Keratinocyte (primary cell): ENCODE results near the gene TENM4. TPM values are rescaled to one million over a fixed set of nuclear protein-coding genes. Genes with fewer than 3 reads are reported as not detected.

Source experiments
- DNase-seq: peaks from one replicate; pipeline ENCODE4 v3.0.0-alpha.2; 2011; ENCODE audit warnings: low read depth, missing footprints, low spot score
- FAIRE-seq: peaks from 2 replicates; lab custom pipeline; 2011; peaks lifted over from hg19 to GRCh38; lab: Jason Lieb, UNC
- H2AFZ ChIP-seq: 2 replicates; pipeline ENCODE4 v1.6.0; 2012; ENCODE audit warnings: low read length, control low read depth, inconsistent platforms; ENCODE audit not compliant: control insufficient read depth
- H3K27ac ChIP-seq: 2 replicates; pipeline ENCODE4 v1.5.1; 2011; ENCODE audit warnings: low read length; ENCODE audit not compliant: control insufficient read depth, insufficient read depth
- H3K27me3 ChIP-seq: 3 replicates; pipeline ENCODE4 v1.6.0; 2011; ENCODE audit warnings: low read length; ENCODE audit not compliant: control insufficient read depth, insufficient read depth; ENCODE audit errors: extremely low read depth
- H3K36me3 ChIP-seq, 2 experiments: 2 replicates in 1 of 2; 3 replicates in 1 of 2; pipeline ENCODE4 v1.5.1; 2011; ENCODE audit warnings: low read length in 2 of 2, mild to moderate bottlenecking in 1 of 2; ENCODE audit not compliant: control insufficient read depth in 2 of 2, insufficient read depth in 2 of 2; ENCODE audit errors: extremely low read depth in 1 of 2
- H3K4me1 ChIP-seq: 3 replicates; pipeline ENCODE4 v1.5.1; 2011; ENCODE audit warnings: low read length; ENCODE audit not compliant: control insufficient read depth, insufficient read depth; ENCODE audit errors: extremely low read depth
- H3K4me2 ChIP-seq: 3 replicates; pipeline ENCODE4 v1.6.0; 2011; ENCODE audit warnings: low read depth, low read length; ENCODE audit not compliant: control insufficient read depth, insufficient read depth; ENCODE audit errors: extremely low read depth
- H3K4me3 ChIP-seq, 3 experiments: fragments of 200-600 bp in 1 of 3; sonication (generic) in 1 of 3; 2 replicates in 2 of 3; 3 replicates in 1 of 3; pipeline ENCODE4 v1.5.1; 2011 to 2016; ENCODE audit warnings: low read length in 3 of 3, mild to moderate bottlenecking in 3 of 3, control low read depth in 2 of 3, inconsistent platforms in 1 of 3, low read depth in 1 of 3, mixed read lengths in 1 of 3, mixed run types in 1 of 3, moderate library complexity in 1 of 3; ENCODE audit not compliant: control insufficient read depth in 2 of 3, insufficient read depth in 2 of 3; ENCODE audit errors: extremely low read depth in 1 of 3
- H3K79me2 ChIP-seq: 2 replicates; pipeline ENCODE4 v1.6.0; 2012; ENCODE audit warnings: low read length; ENCODE audit not compliant: control insufficient read depth, insufficient read depth
- H3K9ac ChIP-seq: 3 replicates; pipeline ENCODE4 v1.6.0; 2011; ENCODE audit warnings: low read length; ENCODE audit not compliant: control insufficient read depth, insufficient read depth; ENCODE audit errors: extremely low read depth
- H3K9me1 ChIP-seq: 3 replicates; pipeline ENCODE4 v1.6.0; 2011; ENCODE audit warnings: low read length; ENCODE audit not compliant: control insufficient read depth, insufficient read depth; ENCODE audit errors: extremely low read depth
- H3K9me3 ChIP-seq: 2 replicates; pipeline ENCODE4 v1.5.1; 2012; ENCODE audit warnings: low read depth, low read length; ENCODE audit not compliant: control insufficient read depth
- H4K20me1 ChIP-seq: 3 replicates; pipeline ENCODE4 v1.6.0; 2011; ENCODE audit warnings: low read length; ENCODE audit not compliant: control insufficient read depth, insufficient read depth; ENCODE audit errors: extremely low read depth
- EZH2 ChIP-seq: IDR thresholded peaks from one replicate; pipeline ENCODE4 v1.6.1; 2012; ENCODE audit warnings: inconsistent platforms, mild to moderate bottlenecking, low read length, moderate library complexity
- dilution Hi-C: fragments of 300-500 bp; cut with MboI; formaldehyde crosslinking; loops from one replicate; pipeline ENCODE4 v1.7.0; 2020; ENCODE audit warnings: low sequenced_read_pairs; ENCODE audit not compliant: extremely low pct_ligation_motif_present
- polyA plus RNA-seq, 5 experiments: library from polyadenylated mRNA; depleted of rRNA in 3 of 5; stranded (reverse) in 3 of 5; stranded (forward) in 1 of 5; unstranded in 1 of 5; fragments of >200 nt; gene quantifications; 1 replicate in 1 of 5; 2 replicates in 3 of 5; 3 replicates in 1 of 5; pipeline versions ENCODE4 v1.2.1 to v1.2.3, GENCODE V29; 2011 to 2012; ENCODE audit warnings: missing spikeins in 2 of 5, low read depth in 1 of 5, low replicate concordance in 1 of 5
- TF ChIP-seq, protein P1 (sequence below), 3 experiments: IDR thresholded peaks in 1 of 3; conservative IDR thresholded peaks in 1 of 3; optimal IDR thresholded peaks in 1 of 3; 2 replicates in 2 of 3; 3 replicates in 1 of 3; pipeline versions ENCODE3 to v1.5.1; 2011; ENCODE audit warnings: low read length in 3 of 3, mild to moderate bottlenecking in 3 of 3, moderate library complexity in 2 of 3, control low read depth in 1 of 3, inconsistent platforms in 1 of 3; ENCODE audit not compliant: insufficient read depth in 2 of 3; ENCODE audit errors: extremely low read depth in 1 of 3

Gene TENM4
- polyA plus RNA-seq, 1 donor (not counting 4 experiments of a cell fraction or from before 2014, with no cell fraction given): 3.5 TPM

DNA sequence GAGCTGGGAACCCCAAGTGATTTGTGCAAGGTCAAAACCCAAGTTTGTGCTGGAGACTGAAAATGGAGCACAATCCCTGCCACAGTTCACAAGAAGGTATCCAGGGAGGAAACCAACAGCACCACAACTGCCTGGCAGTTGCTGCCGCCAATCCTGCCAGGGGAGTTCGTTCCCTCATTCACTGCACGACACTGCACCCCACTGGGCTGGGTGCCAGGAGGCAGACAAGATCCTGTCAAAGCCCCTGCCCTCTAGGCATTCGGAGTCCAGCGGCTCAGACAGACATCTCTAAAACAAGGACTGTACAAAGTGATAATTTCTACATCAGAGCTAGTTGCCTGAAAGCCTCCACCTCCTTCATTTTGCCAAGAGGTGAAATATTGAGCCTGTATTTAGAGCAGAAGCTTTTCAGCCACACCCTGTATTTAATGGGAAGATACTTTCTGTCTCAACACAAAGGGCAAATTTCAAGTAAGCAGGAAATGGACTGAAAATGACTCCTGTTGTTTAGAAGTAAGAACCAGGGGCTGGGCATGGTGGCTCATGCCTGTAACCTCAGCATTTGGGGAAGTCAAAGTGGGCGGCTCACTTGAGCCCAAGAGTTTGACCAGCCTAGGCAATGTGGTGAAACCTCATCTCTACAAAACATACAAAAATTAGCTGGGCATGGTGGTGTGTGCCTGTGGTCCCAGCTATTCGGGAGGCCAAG is 588.8 kb downstream of the TENM4 start:
- peak overlapping the region; percentile 11 for H2AFZ ChIP-seq
- H3K79me2 ChIP-seq: no peaks in the 10 kb centered on the region
- no peaks in the 10 kb centered on the region for H3K9me3 ChIP-seq
- peaks cover 10% of the 10 kb centered on the region for H3K4me1 ChIP-seq
- H3K9ac ChIP-seq: no peak overlapping the region
- DNase-seq: no peak
- H3K27ac ChIP-seq: no peak overlapping the region
- no peaks in the 10 kb centered on the region for H3K9me1 ChIP-seq
- dilution Hi-C loops: no loop called here
- H4K20me1 ChIP-seq: no peaks in the 10 kb centered on the region
- H3K4me2 ChIP-seq: no peak overlapping the region
- TF ChIP-seq EZH2: no peak
- TF ChIP-seq, protein P1, sequence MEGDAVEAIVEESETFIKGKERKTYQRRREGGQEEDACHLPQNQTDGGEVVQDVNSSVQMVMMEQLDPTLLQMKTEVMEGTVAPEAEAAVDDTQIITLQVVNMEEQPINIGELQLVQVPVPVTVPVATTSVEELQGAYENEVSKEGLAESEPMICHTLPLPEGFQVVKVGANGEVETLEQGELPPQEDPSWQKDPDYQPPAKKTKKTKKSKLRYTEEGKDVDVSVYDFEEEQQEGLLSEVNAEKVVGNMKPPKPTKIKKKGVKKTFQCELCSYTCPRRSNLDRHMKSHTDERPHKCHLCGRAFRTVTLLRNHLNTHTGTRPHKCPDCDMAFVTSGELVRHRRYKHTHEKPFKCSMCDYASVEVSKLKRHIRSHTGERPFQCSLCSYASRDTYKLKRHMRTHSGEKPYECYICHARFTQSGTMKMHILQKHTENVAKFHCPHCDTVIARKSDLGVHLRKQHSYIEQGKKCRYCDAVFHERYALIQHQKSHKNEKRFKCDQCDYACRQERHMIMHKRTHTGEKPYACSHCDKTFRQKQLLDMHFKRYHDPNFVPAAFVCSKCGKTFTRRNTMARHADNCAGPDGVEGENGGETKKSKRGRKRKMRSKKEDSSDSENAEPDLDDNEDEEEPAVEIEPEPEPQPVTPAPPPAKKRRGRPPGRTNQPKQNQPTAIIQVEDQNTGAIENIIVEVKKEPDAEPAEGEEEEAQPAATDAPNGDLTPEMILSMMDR (optimal IDR thresholded peaks at IDR 0.05 in 1 of 3, IDR thresholded peaks at IDR 0.05 in 1 of 3, conservative IDR thresholded peaks at IDR 0.05 in 1 of 3; ENCODE audit: extremely low read depth in 1 of 3, insufficient read depth in 2 of 3, low read length in 3 of 3): peak in 1 of 3 experiments; percentile 12
- no peak overlapping the region for H3K4me3 ChIP-seq
- no peaks in the 10 kb centered on the region for H3K27me3 ChIP-seq
- peaks cover 4% of the 10 kb centered on the region in 2 experiments for H3K36me3 ChIP-seq
- FAIRE-seq: no peak

DNA sequence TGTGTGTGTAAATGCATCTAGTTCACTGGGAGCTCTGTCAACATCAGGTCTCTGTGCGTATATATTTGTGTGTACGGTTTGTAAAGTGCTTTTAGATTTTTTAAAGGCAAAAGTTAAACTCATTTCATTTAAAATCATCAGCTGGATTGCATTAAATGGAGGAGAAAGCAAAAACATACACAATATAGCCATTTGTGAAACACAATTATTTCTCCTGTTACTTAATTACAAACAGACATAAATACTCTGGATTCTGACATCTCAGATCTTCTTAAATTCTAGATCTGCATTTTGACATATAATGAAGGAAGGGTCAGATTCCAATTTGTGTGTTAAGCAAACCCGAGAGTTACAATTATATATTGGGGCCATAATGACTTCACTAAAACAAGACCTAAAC is 590.8 kb downstream of the TENM4 start:
- H3K9me1 ChIP-seq: no peaks in the 10 kb centered on the region
- H2AFZ ChIP-seq: no peak overlapping the region
- no peaks in the 10 kb centered on the region for H3K79me2 ChIP-seq
- H3K4me3 ChIP-seq: no peak overlapping the region
- no peak overlapping the region for H3K9ac ChIP-seq
- TF ChIP-seq, protein P1 (optimal IDR thresholded peaks at IDR 0.05 in 1 of 3, IDR thresholded peaks at IDR 0.05 in 1 of 3, conservative IDR thresholded peaks at IDR 0.05 in 1 of 3; ENCODE audit: extremely low read depth in 1 of 3, insufficient read depth in 2 of 3, low read length in 3 of 3): no peak
- no peak for TF ChIP-seq EZH2
- no peaks in the 10 kb centered on the region for H3K9me3 ChIP-seq
- no peak overlapping the region for H3K4me2 ChIP-seq
- H3K36me3 ChIP-seq: peaks cover 4% of the 10 kb centered on the region in 2 experiments
- dilution Hi-C loops: no loop called here
- H3K4me1 ChIP-seq: peaks cover 10% of the 10 kb centered on the region
- no peak overlapping the region for H3K27ac ChIP-seq
- H3K27me3 ChIP-seq: no peaks in the 10 kb centered on the region
- no peaks in the 10 kb centered on the region for H4K20me1 ChIP-seq
- DNase-seq (no peak), FAIRE-seq (no peak)
